SW480 (cell line): ENCODE measurements around the gene UCP2.
A peak's percentile ranks its signal among the peaks of the same experiment; 100 is the strongest.
"Not testable (repeated sequence)": the region's sequence is repeated elsewhere in the genome, so short reads cannot be mapped to it uniquely, and the experiment has no call there.

ENCODE experiments used
- DNase-seq: peaks from one replicate; pipeline ENCODE4 v3.0.0-alpha.2; 2016; ENCODE audit warnings: low spot score

Gene UCP2

DNA sequence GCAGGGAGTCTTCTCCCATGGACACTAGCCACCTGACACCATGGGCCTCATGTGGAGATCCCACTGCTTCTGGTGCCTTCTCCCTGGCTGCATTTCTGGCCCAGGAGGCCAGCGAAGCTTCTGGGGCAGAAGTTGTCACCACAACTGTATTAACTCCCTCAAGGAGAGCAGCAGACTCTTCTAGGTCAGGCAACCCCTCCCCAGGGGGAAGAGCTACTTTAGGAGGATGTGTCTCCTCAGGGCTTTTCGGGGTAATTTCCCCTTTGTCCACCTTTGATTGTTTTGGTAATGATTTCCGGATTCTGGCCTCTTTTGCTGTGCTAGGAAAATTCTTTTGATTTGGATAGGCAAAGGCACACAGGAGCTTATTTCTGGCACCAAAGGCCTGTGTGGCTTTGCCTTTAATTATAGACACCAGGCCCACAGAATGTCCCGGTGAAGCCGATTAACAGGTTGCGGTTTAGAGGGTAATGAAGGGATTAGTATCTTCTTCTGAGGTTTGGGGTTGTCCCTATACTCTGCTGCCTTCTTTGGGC, 8.9 kb upstream of the UCP2 start:
- no peak for DNase-seq

DNA sequence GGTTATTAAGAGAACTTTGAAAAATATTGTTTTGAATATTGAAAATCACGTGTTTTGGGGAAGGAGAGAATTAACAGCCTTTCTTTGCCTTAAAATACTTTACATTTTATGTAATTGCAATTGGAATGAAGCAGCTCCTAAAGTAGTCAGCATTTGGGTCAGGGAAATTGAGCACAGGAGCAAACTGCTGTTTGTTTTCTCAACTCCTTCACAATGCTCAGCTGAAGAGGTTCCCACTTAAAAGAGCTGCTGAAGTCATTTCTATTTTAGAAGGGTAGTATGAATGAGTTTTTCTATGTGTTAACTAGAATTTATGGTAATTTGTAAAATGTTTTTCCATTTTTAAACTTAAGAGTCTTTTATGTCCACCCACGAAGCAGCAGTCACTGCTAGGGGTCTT, 8.1 kb upstream of the UCP2 start:
- DNase-seq = no peak

DNA sequence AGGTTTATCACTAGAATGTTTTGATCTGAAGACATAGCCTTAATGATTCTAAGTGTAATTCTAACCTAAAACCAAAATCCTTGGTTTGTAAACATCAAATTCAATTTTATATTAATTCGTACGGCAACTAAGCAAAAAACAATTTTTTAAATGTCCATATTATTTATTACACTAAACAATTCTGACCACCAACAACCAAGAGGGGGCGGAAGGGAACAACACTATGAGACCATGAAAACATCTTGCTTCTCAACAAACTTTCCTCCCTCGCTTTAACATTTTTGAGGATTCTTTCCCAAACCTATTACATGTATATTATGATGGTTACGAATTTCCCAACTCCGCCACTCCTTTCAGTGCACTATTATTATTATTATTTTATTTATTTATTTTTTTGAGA, 6.5 kb upstream of the UCP2 start:
- DNase-seq = no peak

DNA sequence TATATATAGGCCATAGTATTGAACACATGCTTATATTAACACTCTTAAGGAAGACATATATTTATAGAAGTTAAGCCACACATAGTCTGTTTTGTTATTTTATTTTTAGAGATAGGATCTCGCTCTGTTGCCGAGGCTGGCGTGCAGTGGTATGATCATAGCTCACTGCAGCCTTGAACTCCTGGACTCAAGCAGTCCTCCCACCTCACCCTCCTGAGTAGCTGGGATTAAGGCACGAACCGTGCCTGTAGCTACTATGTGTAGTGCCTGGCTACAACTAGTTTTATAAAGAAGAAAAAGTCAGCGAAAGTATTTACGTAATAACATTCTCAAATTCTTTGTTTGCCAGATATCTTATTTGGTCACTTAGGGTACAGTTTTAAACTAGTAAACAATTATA, 5.6 kb upstream of the UCP2 start:
- no peak for DNase-seq

DNA sequence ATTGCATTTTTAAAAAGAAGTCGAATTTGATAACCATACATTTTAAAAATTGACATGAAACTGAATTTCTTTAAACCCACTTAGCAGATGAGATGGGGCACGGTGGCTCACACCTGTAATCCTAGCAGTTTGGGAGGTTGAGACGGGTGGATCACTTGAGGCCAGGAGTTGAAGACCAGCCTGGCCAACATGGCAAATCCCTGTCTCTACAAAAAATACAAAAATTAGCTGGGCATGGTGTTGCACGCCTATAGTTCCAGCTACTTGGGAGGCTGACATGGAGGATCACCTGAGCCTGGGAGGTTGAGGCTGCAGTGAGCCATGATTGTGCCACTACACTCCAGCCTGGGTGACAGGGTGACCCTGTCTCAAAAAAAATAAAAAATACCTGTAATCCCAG, 3.0 kb upstream of the UCP2 start:
- not testable (repeated sequence) for DNase-seq

DNA sequence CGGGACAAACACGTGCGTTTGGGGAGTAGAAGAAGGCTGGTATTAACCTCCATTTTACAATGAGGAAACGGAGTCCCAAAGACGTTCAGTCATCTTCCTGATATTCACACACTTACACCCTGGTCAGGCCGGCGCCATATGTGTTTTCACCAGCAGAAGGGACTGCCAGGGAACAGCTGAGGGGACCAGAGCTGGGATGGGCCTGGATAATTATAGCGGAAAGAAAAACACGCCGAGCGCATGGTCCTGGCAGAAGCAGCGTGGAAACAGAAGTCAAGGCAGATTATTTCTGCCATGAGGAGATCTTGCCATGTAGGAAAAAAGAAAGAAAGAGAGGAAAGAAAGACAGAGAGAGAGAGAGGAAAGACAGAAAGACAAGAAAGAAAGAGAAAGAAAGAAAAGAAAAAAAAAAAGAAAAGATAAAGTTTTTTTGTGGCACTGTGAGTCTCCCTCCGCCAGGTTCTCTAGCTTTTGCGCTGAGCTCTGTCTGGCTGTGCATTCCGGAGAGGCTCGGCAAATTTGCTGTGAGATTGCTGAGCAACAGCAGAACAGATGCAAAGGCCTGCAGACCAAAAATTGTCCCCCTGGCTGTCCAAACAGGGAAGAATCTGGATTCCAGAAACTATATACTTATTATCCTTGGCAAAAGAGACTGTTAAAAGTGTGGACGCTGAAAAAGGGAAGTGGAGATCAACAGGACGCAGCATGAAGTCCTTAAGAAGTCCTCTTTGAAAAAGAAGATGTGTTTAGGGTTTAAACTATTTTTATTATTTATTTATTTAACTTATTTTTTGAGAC, 1.3 kb upstream of the UCP2 start:
- DNase-seq = no peak

DNA sequence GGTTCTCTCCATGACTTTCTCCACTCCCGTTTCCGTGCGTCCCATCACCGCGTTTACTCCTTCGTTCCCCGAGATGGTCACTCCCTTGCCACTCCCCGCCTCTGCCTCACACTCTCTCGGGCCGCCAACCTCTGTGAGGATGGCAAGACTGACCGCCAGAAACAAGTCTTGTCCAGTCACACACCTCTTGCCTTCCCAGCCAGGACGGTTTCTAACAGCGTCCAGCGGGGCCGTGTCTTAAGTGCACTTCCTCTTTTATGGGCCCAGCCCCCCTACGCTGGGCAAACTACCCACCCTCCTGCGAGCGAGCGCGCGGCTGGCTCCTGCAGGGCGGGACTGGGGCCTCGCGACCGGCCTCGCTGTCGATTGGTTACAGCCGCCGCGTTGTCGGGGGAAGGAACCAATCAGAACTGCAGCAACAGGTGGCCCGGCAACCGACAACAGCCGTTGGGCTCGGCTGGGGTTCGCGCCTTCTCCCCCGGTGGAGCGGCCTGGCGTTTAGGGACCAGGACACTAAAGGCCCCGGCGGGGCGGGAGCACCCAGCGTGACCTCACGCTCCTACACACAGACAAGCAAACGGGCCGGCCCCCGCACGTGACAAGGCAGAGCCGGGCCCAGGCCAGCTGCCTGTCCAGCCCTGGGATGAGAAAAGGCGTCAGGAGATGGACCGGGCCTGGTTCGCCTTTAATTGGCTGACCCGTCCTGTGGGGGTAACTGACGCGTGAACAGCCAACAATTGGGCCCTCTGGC, 522 bp upstream of the UCP2 start:
- DNase-seq = peak; percentile 93

DNA sequence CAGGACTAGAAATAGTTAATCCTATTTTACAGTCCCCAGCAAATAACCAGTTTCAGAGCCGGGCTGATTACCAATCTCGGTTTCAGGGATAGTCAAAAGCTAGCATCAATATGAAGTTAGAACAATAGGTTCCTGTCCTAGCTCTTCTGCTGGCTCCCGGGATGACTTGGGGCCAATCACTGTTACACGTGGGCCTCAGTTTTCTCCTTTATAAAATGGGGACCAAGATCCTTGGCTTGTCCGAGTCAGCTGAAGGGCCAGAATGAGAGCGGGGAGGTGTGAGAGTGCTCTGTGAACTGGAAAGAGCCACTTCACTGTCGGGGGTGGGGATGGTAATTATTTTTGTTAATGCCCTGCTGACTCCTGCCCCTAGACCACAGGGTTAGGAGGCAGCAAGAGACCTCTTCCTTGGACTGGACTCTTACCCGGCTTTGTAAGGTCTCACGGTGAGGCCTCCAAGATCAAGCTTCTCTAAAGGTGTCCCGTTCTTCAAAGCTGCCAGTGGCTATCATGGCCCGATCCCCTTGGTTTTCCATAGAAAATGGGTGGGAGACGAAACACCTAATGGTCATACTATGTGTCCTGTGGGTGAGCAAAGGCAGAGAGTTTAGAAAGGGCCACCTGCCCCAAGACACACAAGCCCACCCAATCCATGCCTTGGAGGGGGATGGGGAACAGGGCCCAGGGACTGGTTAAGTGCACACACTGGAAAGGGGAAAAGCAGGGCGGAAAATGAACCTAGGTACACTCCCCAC, 1.4 kb downstream of the UCP2 start:
- DNase-seq = no peak

DNA sequence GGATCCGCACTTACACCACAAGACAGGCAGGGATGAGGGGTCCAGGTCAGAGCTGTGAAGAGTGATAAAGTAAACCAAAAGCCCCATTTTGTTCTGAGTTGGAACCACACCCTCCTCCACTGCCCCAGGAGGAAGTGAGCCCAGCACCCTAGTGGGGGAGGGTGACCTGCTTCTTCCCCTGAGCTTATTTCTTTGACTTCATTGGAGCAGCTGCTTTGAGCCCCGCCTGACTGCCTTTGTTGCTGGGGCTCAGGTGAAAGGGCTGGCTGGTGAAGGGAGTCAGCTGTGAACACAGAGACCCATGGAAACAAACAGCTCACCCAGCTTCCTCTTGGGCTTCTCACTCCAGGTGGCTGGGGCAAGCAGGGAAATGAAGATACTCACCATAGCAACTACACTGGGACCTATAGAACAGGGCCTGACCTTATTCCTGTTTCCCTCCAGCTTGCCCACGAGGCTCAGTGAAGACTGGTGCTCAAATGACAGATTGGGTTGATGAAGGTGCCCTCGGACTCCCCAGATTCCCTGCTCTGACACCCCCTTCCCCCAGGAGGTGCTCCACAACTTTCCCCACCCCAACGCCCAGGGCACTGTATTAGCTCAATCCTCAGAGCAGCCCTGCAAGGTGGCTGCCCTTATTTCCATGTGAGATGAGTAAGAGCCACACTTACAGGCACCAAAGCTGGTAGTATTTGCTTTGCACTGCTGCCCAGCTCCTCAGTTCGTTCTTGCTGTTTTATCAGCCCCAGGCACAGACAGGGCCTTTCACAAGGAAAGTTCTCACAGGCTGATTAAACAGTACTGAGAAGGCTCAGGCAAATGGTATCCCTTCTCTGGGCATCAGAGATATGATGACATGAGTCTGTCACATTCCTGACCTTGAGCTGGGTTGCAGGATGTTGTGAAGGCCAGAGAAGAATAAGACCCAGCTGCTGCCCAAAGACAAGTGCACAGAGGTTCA, 2.4 kb downstream of the UCP2 start:
- no peak for DNase-seq

DNA sequence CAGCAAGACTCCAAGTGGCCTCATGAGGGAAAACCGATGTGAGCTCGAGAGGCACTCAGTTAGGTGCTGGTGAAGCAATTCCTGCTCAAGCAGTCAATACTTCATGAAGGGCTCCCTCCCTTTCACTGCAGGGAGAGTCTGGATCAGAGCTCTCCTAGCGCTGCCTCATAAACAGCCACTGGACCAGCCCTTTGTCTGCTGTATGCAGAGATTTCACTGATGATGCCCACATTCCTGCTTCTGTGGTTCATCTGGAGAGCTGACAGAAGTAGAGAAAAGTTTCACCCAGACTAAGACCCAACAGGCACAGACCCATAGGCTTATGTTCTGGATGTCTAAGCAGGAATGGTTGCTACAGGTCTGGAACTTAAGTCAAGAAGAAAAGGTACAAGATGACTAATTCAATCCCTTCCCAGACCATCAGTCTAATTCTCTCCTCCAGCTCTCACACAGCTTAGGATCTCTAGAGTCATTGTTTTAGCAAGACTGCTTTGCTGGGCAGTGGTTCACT, 4.0 kb downstream of the UCP2 start:
- DNase-seq = no peak

DNA sequence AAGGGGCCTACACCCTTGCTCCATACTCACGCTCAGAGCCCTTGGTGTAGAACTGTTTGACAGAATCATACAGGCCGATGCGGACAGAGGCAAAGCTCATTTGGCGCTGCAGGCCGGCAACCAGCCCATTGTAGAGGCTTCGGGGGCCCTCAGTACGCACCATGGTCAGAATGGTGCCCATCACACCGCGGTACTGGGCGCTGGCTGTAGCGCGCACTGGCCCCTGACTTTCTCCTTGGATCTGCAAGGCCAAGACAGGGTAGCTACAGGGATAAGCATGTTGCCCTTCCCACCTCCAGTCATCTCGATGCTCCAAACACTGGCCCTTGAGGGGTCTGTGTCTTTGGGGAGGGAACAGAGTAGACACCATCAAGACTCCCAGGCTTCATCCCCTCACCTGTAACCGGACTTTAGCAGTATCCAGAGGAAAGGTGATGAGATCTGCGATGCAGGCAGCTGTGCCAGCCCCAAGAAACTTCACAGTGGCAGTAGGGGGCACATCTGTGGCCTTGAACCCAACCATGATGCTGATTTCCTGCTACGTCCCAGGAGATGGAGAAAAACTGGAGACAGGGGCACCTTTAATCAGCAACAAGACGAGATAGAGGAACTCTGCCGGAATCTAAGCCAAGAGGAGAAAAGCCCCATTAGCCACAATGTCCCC, 4.7 kb downstream of the UCP2 start:
- no peak for DNase-seq

DNA sequence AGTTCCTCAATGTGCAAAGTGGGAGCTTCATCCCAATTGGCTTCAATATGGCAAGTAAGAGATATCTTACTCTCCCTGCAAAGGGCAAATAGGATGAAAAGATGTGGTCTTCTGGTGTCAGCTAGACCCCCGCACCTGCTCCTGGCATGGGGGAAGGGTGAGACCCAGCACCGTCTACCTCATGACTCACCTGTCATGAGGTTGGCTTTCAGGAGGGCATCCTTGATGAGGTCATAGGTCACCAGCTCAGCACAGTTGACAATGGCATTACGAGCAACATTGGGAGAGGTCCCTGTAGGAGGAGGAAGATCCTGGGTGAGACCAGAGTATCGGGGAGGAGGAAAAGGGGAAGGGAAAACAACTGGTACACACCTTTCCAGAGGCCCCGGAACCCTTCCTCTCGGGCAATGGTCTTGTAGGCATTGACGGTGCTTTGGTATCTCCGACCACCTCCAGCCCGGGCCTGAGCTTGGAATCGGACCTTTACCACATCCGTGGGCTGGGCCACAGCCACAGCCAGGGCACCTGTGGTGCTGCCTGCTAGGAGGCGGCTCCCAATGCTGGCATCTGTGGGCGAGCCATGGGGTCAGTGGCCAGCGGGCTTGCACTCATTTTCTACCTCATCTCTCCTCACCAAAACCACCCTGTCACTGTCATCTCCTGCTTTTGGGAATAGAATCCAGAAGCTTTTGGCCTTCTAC, 6.0 kb downstream of the UCP2 start:
- no peak for DNase-seq

DNA sequence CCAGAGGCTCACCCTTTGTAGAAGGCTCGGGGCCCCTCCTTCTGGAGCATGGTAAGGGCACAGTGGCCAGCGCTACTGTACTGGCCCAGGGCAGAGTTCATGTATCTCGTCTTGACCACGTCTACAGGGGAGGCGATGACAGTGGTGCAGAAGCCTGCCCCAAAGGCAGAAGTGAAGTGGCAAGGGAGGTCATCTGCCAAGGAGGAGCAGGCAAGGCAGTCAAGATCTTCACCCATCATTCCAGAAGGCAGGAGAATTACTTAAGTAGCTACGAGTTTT, 7.2 kb downstream of the UCP2 start:
- no peak for DNase-seq

DNA sequence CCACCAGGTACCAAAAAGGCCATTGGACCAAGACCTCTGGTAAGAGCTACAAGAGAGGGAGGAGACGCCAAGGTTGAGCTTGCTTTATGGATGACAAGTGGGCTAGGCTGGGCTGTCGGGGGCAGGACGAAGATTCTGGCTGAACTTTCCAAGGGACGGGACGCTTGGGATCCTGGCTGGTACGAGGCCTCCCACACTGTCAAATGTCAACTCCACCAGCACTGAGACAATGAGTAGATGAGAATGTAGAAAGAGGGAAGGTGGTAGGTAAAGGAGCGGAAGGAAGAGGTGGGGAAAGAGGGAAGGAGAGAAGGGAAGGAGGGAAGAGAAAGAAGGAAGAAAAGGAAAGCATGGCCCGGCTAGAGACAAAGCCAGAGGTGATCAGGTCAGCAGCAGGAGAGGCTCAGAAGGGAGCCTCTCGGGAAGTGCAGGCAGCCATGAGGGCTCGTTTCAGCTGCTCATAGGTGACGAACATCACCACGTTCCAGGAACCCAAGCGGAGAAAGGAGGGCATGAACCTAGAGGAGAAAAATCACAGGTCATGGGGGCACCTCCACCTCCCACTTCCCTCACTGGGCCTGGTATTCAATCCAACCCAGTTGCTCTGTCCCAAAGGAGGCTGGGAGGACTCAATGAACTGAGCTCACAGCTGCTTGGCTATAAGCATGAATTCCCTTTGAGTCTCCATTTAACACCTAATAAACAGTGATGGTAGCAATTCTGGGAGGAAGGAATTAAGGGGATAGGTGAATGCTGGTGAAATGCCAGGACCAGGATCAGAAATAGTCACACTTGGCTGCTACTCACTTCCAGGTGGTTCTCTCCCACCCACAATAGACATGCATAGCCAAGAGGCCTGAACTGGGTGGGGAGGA, 7.8 kb downstream of the UCP2 start:
- no peak for DNase-seq

DNA sequence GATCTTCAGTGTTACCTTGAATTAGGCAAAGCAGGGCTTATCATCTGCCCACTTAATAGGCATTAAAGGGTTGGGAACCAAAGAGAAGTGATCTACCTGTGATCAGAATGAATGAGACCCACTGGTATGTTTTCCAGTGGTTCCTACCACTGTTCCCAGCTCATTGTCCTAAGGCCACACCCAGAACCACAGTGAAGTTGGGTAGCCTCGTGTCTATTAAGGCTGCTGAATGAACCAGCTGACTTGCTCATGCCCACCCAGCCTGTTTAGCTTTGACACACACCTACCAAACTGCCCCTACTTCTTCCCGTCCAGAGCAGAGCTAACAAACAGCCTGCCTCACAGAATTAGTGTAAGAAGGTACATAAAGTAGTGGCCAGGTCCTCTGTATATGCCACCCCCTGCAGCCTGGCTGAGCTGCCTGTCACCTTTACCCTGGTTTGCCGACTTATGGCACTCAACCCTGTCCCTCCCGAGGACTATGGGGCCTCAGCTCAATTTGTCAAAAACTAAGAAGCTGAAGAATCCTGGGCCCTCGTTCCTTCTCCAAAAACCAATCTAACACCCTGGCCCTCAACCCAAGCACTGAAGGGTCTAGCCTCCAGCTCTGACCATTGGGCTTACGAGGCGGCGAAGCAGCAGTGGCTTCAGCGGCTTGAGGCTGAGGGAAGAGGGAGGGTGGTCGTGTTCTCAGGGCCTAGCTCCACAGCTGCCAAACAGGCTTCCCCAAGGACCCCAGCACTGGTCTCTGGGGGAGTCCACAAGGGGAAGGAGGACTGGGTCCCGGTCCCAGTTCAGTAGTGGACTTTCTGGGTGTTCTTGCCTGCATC, 9.8 kb downstream of the UCP2 start:
- DNase-seq = peak; percentile 60

DNA sequence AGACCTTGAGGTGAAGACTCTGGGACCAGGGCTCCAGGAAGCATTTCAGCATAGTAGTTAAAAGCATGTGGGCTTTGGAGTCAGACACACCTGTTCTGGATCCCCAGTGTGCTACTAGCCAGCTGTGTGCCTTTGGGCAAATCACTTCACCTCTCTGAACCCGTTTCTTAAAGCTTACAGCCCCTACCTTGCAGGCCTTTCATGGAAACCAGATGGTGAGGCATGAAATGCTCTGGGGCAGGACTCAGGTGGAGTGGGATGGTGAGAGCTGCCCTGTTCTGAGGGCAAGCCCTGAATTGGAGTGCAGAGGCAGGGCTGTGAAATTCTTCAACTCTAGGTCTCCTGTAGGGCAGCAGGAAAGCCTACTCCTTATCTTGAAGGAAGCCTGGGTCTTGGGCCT, 10.5 kb downstream of the UCP2 start:
- no peak for DNase-seq

DNA sequence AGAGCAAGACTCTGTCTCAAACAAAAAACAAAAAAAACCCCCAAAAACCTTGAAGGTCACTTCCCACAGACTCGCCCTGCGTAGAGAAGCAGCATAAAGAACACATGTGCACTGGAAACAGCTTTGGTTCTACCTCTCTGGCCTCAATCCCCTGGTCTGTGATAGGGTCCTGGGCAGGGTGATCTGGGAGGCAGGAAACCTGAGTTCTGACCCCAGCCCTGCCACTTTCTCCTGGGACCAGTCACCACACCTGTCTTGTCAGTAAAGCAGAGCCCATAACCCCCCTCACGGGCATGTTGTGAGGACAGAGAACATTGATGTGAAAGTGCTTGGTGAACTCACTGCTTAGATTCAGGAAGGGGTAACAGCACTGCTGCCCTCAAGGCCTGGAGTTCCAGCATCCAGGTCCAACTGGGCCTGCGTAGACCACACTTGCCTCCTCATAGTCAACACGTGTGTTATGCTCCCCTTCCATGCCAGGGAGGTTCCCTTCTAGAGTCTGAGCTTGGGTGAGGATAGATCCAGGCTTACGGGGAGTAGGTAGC, 11.4 kb downstream of the UCP2 start:
- DNase-seq = no peak
